Measurements from ENCODE around the gene TTC28.
"Not testable (repeated sequence)": the region's sequence is repeated elsewhere in the genome, so short reads cannot be mapped to it uniquely, and the experiment has no call there.

The TTC28 gene

GRCh38 chr22:28169314-28169713, 510.3 kb downstream of the TTC28 start:
- DNase-seq, result not testable (repeated sequence)

GRCh38 chr22:28155808-28156207, 523.8 kb downstream of the TTC28 start:
- DNase-seq, result no peak

- DNase-seq, result no peak
Measured at GRCh38 chr22:28154861-28155260, 524.8 kb downstream of the TTC28 start.

GRCh38 chr22:28151151-28151816, 528.4 kb downstream of the TTC28 start:
- no peak for DNase-seq

- no peak for DNase-seq
Measured at GRCh38 chr22:28148816-28149465, 530.7 kb downstream of the TTC28 start.

GRCh38 chr22:28147401-28147800, 532.2 kb downstream of the TTC28 start:
- DNase-seq, result no peak

GRCh38 chr22:28146401-28147314, 533.0 kb downstream of the TTC28 start:
- DNase-seq, result no peak

- DNase-seq, result no peak
Measured at GRCh38 chr22:28143961-28144745, 535.5 kb downstream of the TTC28 start.

GRCh38 chr22:28143241-28143865, 536.3 kb downstream of the TTC28 start:
- DNase-seq, result no peak

GRCh38 chr22:28142361-28142961, 537.2 kb downstream of the TTC28 start:
- no peak for DNase-seq

- DNase-seq, result no peak
Measured at GRCh38 chr22:28141614-28142013, 538.0 kb downstream of the TTC28 start.

GRCh38 chr22:28139961-28140360, 539.7 kb downstream of the TTC28 start:
- DNase-seq, result no peak

- DNase-seq, result no peak
Measured at GRCh38 chr22:28139516-28139915, 540.1 kb downstream of the TTC28 start.

- DNase-seq, result no peak
Measured at GRCh38 chr22:28137036-28137435, 542.6 kb downstream of the TTC28 start.

GRCh38 chr22:28132466-28132865, 547.2 kb downstream of the TTC28 start:
- no peak for DNase-seq

- no peak for DNase-seq
Measured at GRCh38 chr22:28129319-28129962, 550.2 kb downstream of the TTC28 start.

GRCh38 chr22:28128827-28129226, 550.8 kb downstream of the TTC28 start:
- DNase-seq, result no peak

- no peak for DNase-seq
Measured at GRCh38 chr22:28125799-28126198, 553.8 kb downstream of the TTC28 start.

- DNase-seq, result no peak
Measured at GRCh38 chr22:28123989-28124766, 555.5 kb downstream of the TTC28 start.
